Body of pancreas (tissue), 4 donors: ENCODE measurements around the gene CAVIN3.

Experiments
- POLR2A ChIP-seq, 3 donors: fragments of 450-650 bp; IDR thresholded peaks; one replicate each; pipeline ENCODE4 v1.6.1; 2016; ENCODE audit warnings: antibody characterized with exemption in 3 of 3, mild to moderate bottlenecking in 2 of 3
- TF ChIP-seq, protein P1 (sequence below), 7 experiments: fragments of 450-650 bp in 4 of 7; fragments of 200-600 bp in 3 of 7; sonication (generic) in 3 of 7; IDR thresholded peaks; one replicate each; pipeline ENCODE4 v1.5.1; 2016 to 2019; ENCODE audit warnings: antibody characterized with exemption in 7 of 7

DNA sequence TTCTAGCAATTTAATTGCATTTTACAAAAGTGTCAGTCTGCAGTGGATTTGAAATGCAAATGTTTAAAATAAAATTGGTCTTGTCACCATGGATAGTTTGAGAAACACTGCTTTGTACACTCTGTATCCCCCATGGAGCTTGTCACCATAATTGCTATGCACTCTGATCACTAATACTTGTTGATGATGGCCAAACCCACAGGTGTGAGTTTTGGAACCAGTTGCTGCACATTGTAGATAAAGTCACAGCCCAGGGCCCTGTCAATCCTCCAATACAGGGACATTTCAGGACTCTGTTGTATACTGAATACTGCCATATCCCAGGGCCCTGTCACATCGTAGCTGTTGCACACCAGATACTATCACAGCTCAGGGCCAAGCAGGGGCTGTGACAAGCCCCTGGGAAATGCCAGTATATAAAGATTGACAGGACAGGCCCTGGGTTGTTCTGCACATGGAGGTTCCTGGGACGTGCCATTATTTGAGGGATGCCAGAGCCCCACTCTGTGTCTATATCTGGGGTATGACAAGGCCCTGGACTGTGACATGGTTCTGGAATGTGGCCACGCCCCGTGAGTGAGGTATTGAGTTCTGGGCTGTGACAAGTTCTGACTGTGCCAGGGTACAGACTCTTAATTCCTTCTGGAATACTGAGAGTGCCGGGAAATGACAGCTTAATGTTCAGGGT is 42.0 kb upstream of the CAVIN3 start:
- TF ChIP-seq, protein P1, sequence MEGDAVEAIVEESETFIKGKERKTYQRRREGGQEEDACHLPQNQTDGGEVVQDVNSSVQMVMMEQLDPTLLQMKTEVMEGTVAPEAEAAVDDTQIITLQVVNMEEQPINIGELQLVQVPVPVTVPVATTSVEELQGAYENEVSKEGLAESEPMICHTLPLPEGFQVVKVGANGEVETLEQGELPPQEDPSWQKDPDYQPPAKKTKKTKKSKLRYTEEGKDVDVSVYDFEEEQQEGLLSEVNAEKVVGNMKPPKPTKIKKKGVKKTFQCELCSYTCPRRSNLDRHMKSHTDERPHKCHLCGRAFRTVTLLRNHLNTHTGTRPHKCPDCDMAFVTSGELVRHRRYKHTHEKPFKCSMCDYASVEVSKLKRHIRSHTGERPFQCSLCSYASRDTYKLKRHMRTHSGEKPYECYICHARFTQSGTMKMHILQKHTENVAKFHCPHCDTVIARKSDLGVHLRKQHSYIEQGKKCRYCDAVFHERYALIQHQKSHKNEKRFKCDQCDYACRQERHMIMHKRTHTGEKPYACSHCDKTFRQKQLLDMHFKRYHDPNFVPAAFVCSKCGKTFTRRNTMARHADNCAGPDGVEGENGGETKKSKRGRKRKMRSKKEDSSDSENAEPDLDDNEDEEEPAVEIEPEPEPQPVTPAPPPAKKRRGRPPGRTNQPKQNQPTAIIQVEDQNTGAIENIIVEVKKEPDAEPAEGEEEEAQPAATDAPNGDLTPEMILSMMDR (IDR thresholded peaks at IDR 0.05): no peak
- TF ChIP-seq POLR2A (IDR thresholded peaks at IDR 0.05): no peak
